Thoracic aorta (tissue), 2 donors: ENCODE measurements around the gene RARRES1. TPM values are rescaled to one million over a fixed set of nuclear protein-coding genes. Genes with fewer than 3 reads are reported as not detected.
A peak's percentile ranks its signal among the peaks of the same experiment; 100 is the strongest.

Experiments
- ATAC-seq: fragments of 150-250 bp; one replicate; pipeline ENCODE4 v1.8.0; 2017; ENCODE audit warnings: low read depth; ENCODE audit not compliant: insufficient number of reproducible peaks, low FRiP score
- DNase-seq: peaks from one replicate; pipeline ENCODE4 v3.0.0-alpha.2; 2020; ENCODE audit warnings: low spot score
- H3K27ac ChIP-seq, 2 donors: fragments of 200-600 bp; sonication (generic); 1 replicate in 1 of 2; 2 replicates in 1 of 2; pipeline ENCODE4 v1.5.1; 2016; ENCODE audit warnings: mild to moderate bottlenecking in 2 of 2, moderate library complexity in 2 of 2
- H3K27me3 ChIP-seq: fragments of 200-600 bp; sonication (generic); replicated peaks from 2 replicates; pipeline ENCODE4 v1.6.0; 2016; ENCODE audit warnings: mild to moderate bottlenecking; ENCODE audit not compliant: insufficient read depth
- H3K36me3 ChIP-seq: fragments of 200-600 bp; sonication (generic); one replicate; pipeline ENCODE4 v1.5.1; 2016
- H3K4me1 ChIP-seq, 2 donors: fragments of 200-600 bp; sonication (generic); 1 replicate in 1 of 2; 2 replicates in 1 of 2; pipeline versions ENCODE4 v1.5.1 to v1.6.0; 2016; ENCODE audit warnings: low read depth in 2 of 2, mild to moderate bottlenecking in 1 of 2; ENCODE audit not compliant: control insufficient read depth in 1 of 2
- H3K4me3 ChIP-seq: fragments of 200-600 bp; sonication (generic); 2 replicates; pipeline ENCODE4 v1.5.1; 2016; ENCODE audit warnings: mild to moderate bottlenecking
- H3K9me3 ChIP-seq: fragments of 200-600 bp; sonication (generic); 2 replicates; pipeline ENCODE4 v1.5.1; 2016
- CTCF ChIP-seq: fragments of 200-600 bp; sonication (generic); IDR thresholded peaks from one replicate; pipeline ENCODE4 v1.5.1; 2019; ENCODE audit warnings: antibody characterized with exemption
- total RNA-seq, 2 donors: library from RNA; depleted of rRNA; stranded (reverse); fragments of >200 nt; gene quantifications; one replicate each; pipeline versions ENCODE4 v1.1.0 to v1.2.3, GENCODE V29; 2016

The RARRES1 gene
- total RNA-seq, 2 donors from 2014 or later = 9.3 to 63.8 TPM

- no peak overlapping the region for H3K4me3 ChIP-seq
- H3K27ac ChIP-seq = peak overlapping the region; percentile 18 to 54
- H3K4me1 ChIP-seq = peaks cover 20 to 33% of the 10 kb centered on the region in 2 donors
- H3K36me3 ChIP-seq = no peaks in the 10 kb centered on the region
- H3K27me3 ChIP-seq = no peaks in the 10 kb centered on the region
- no peaks in the 10 kb centered on the region for H3K9me3 ChIP-seq
- TF ChIP-seq CTCF = no peak
- no peak for ATAC-seq
- DNase-seq = no peak
These were observed 20.4 kb downstream of the RARRES1 start for GRCh38 chr3:158711886-158712285.

GRCh38 chr3:158710601-158711000, 21.7 kb downstream of the RARRES1 start:
- no peak for TF ChIP-seq CTCF
- DNase-seq = no peak

GRCh38 chr3:158709666-158710083, 22.6 kb downstream of the RARRES1 start:
- Histone ChIP-seq H3K36me3 (no peaks in the 10 kb centered on the region), H3K4me1 (peaks cover 20 to 33% of the 10 kb centered on the region in 2 donors), H3K9me3 (no peaks in the 10 kb centered on the region), H3K4me3 (no peak overlapping the region), H3K27ac (no peak overlapping the region), H3K27me3 (no peaks in the 10 kb centered on the region)
- no peak for TF ChIP-seq CTCF
- no peak for DNase-seq
- no peak for ATAC-seq

More at GRCh38 chr3:158710601-158711000, 21.7 kb downstream of the RARRES1 start:
- no peaks in the 10 kb centered on the region for H3K9me3 ChIP-seq
- ATAC-seq = no peak
- H3K4me1 ChIP-seq = peaks cover 20 to 33% of the 10 kb centered on the region in 2 donors
- H3K27me3 ChIP-seq = no peaks in the 10 kb centered on the region
- no peaks in the 10 kb centered on the region for H3K36me3 ChIP-seq
- no peak overlapping the region for H3K27ac ChIP-seq
- no peak overlapping the region for H3K4me3 ChIP-seq

- Histone ChIP-seq H3K4me1 (peaks cover 13 to 32% of the 10 kb centered on the region in 2 donors), H3K27me3 (no peaks in the 10 kb centered on the region), H3K27ac (peak overlapping the region in 1 of 2 donors; percentile 36), H3K4me3 (no peak overlapping the region), H3K9me3 (no peaks in the 10 kb centered on the region), H3K36me3 (no peaks in the 10 kb centered on the region)
- ATAC-seq = no peak
- no peak for TF ChIP-seq CTCF
- DNase-seq = no peak
These were observed 28.7 kb downstream of the RARRES1 start for GRCh38 chr3:158703566-158703965.

- no peaks in the 10 kb centered on the region for H3K36me3 ChIP-seq
- no peak overlapping the region for H3K4me3 ChIP-seq
- peak overlapping the region in 1 of 2 donors; percentile 36 for H3K27ac ChIP-seq
- TF ChIP-seq CTCF = no peak
- no peak for ATAC-seq
- H3K4me1 ChIP-seq = peaks cover 13 to 32% of the 10 kb centered on the region in 2 donors
- no peaks in the 10 kb centered on the region for H3K27me3 ChIP-seq
- H3K9me3 ChIP-seq = no peaks in the 10 kb centered on the region
- no peak for DNase-seq
These were observed 29.3 kb downstream of the RARRES1 start for GRCh38 chr3:158702815-158703481.
